ENCODE results near the gene UBQLN4.

DNA sequence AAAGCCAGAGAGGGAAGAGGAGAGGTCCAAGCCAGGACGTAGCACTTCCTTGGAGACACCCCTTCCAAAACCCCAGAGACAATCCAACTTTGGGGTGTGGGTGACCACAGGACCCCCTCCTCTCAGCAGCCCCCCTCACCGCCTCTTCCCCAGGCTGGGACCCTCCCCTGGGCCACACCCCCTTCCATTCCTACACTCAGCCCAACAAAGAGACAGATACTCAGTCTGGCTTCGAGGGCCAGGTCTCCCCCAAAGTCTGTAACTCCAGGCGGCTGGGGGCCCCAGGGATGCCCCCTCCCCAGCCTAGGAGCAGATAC lies 27.2 kb upstream of the UBQLN4 start:
- no peak for TF ChIP-seq POLR2A (IDR thresholded peaks at IDR 0.05)
- TF ChIP-seq CTCF (IDR thresholded peaks at IDR 0.05): no peak
